GM03348 (cell line): ENCODE measurements around the gene TTLL11.

Source experiments
- DNase-seq: peaks from one replicate; pipeline ENCODE4 v3.0.0; 2012; ENCODE audit warnings: low spot score

TTLL11 gene

GRCh38 chr9:122092611-122093506 is at the start of gene TTLL11:
TSS of gene TTLL11 (minus strand) at chr9:122093308. CDS start at chr9:122093148, 160 bp downstream.
- DNase-seq, result peak; percentile 97

- no peak for DNase-seq
Observed at GRCh38 chr9:122141671-122142070, 48.6 kb upstream of the TTLL11 start.

- no peak for DNase-seq
Observed at GRCh38 chr9:122140368-122141193, 47.5 kb upstream of the TTLL11 start.

GRCh38 chr9:122138560-122139268 is 45.6 kb upstream of the TTLL11 start:
- no peak for DNase-seq

- no peak for DNase-seq
Observed at GRCh38 chr9:122135529-122135859, 42.4 kb upstream of the TTLL11 start.

GRCh38 chr9:122134822-122135528 is 41.9 kb upstream of the TTLL11 start:
- DNase-seq, result peak; percentile 43

GRCh38 chr9:122133984-122134535 is 41.0 kb upstream of the TTLL11 start:
- no peak for DNase-seq

GRCh38 chr9:122133263-122133983 is 40.3 kb upstream of the TTLL11 start:
- DNase-seq, result no peak

- DNase-seq, result no peak
Observed at GRCh38 chr9:122132539-122132938, 39.4 kb upstream of the TTLL11 start.

- no peak for DNase-seq
Observed at GRCh38 chr9:122131401-122132001, 38.4 kb upstream of the TTLL11 start.

- no peak for DNase-seq
Observed at GRCh38 chr9:122130837-122131236, 37.7 kb upstream of the TTLL11 start.

- no peak for DNase-seq
Observed at GRCh38 chr9:122129969-122130368, 36.9 kb upstream of the TTLL11 start.

- DNase-seq, result no peak
Observed at GRCh38 chr9:122128969-122129343, 35.8 kb upstream of the TTLL11 start.

- DNase-seq, result no peak
Observed at GRCh38 chr9:122128007-122128968, 35.2 kb upstream of the TTLL11 start.

GRCh38 chr9:122127396-122127798 is 34.3 kb upstream of the TTLL11 start:
- DNase-seq, result no peak

GRCh38 chr9:122126331-122127261 is 33.5 kb upstream of the TTLL11 start:
- peak; percentile 72 for DNase-seq

GRCh38 chr9:122125509-122126330 is 32.6 kb upstream of the TTLL11 start:
- DNase-seq, result peak; percentile 27
